Measurements from ENCODE around the gene MTR.

DNA sequence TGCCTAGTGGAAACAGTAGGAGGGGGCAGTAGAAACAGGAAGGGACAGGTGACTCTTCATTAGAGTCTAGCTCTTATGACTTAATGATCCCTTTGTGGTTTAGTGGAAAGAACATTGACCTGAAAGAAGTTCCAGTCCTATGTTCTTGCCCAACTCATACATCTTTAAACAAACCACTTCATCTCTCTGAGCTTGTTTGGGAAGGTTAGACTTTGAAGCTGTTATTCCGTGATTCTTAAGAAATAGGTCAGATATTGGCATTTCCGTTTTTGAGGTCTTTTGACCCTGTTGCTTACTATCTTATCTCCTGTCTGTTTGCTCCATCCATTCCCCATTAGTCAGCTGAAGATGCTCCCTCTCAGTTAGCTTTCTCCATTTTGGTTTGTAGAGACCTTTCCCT, 38.5 kb downstream of the MTR start:
- TF ChIP-seq, protein P1, sequence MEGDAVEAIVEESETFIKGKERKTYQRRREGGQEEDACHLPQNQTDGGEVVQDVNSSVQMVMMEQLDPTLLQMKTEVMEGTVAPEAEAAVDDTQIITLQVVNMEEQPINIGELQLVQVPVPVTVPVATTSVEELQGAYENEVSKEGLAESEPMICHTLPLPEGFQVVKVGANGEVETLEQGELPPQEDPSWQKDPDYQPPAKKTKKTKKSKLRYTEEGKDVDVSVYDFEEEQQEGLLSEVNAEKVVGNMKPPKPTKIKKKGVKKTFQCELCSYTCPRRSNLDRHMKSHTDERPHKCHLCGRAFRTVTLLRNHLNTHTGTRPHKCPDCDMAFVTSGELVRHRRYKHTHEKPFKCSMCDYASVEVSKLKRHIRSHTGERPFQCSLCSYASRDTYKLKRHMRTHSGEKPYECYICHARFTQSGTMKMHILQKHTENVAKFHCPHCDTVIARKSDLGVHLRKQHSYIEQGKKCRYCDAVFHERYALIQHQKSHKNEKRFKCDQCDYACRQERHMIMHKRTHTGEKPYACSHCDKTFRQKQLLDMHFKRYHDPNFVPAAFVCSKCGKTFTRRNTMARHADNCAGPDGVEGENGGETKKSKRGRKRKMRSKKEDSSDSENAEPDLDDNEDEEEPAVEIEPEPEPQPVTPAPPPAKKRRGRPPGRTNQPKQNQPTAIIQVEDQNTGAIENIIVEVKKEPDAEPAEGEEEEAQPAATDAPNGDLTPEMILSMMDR (IDR thresholded peaks at IDR 0.05; ENCODE audit: low read length), result no peak
- TF ChIP-seq EZH2 (optimal IDR thresholded peaks at IDR 0.05; ENCODE audit: low read depth, low read length) (no peak), EZH2phosphoT487 (IDR thresholded peaks at IDR 0.05; ENCODE audit: low read length) (no peak)
